Body of pancreas (tissue), 4 donors: ENCODE data around the gene HYCC1. TPM values are rescaled to one million over a fixed set of nuclear protein-coding genes. Genes with fewer than 3 reads are reported as not detected.

Source experiments
- ATAC-seq: fragments of 150-250 bp; one replicate; pipeline ENCODE4 v1.9.1; 2016
- DNase-seq, 4 donors: peaks; one replicate each; pipeline ENCODE4 v3.0.0-alpha.2; 2019
- H3K27ac ChIP-seq, 4 donors: fragments of 200-600 bp; sonication (generic); 1 replicate in 3 of 4; 2 replicates in 1 of 4; pipeline versions ENCODE4 v1.5.1 to v1.6.1; 2016 to 2019; ENCODE audit warnings: mild to moderate bottlenecking in 1 of 4, mixed read lengths in 1 of 4, moderate library complexity in 1 of 4
- H3K27me3 ChIP-seq, 2 donors: fragments of 200-600 bp; sonication (generic); one replicate each; pipeline ENCODE4 v1.6.0; 2016; ENCODE audit warnings: mild to moderate bottlenecking in 1 of 2
- H3K36me3 ChIP-seq, 2 donors: fragments of 200-600 bp; sonication (generic); replicated peaks in 1 of 2; 2 replicates each; pipeline ENCODE4 v1.5.1; 2016; ENCODE audit warnings: low read depth in 2 of 2; ENCODE audit not compliant: insufficient read depth in 1 of 2
- H3K4me1 ChIP-seq: fragments of 200-600 bp; sonication (generic); one replicate; pipeline ENCODE4 v1.6.0; 2016
- H3K4me3 ChIP-seq, 2 donors: fragments of 200-600 bp; sonication (generic); 1 replicate in 1 of 2; 2 replicates in 1 of 2; pipeline ENCODE4 v1.5.1; 2016 to 2019
- H3K9me3 ChIP-seq, 3 donors: fragments of 200-600 bp; sonication (generic); 1 replicate in 2 of 3; 2 replicates in 1 of 3; pipeline ENCODE4 v1.5.1; 2016
- CTCF ChIP-seq, 7 experiments: fragments of 450-650 bp in 4 of 7; fragments of 200-600 bp in 3 of 7; sonication (generic) in 3 of 7; IDR thresholded peaks; one replicate each; pipeline ENCODE4 v1.5.1; 2016 to 2019; ENCODE audit warnings: antibody characterized with exemption in 7 of 7
- POLR2A ChIP-seq, 3 donors: fragments of 450-650 bp; IDR thresholded peaks; one replicate each; pipeline ENCODE4 v1.6.1; 2016; ENCODE audit warnings: antibody characterized with exemption in 3 of 3, mild to moderate bottlenecking in 2 of 3
- WGBS, 2 donors: methylation state at CpG; one replicate each; pipeline ENCODE4 v1.1.5; 2017; 5-methylcytosine and 5-hydroxymethylcytosine counted together
- intact Hi-C: fragments of 100-400 bp; cut with DNase I; formaldehyde crosslinking; loops from one replicate; pipeline ENCODE4 v1.15.1; 2023
- total RNA-seq, 2 donors: library from RNA; depleted of rRNA; stranded (reverse); fragments of >200 nt; gene quantifications; one replicate each; pipeline ENCODE4 v1.1.0, GENCODE V29; 2016

HYCC1 gene
- total RNA-seq, 2 donors from 2014 or later: 8.6 to 10.5 TPM

GRCh38 chr7:23001610-23002009, 12.3 kb downstream of the HYCC1 start:
- WGBS, 2 donors: 81 to 93% methylated on average over 1 of the region's 1 CpG
- DNase-seq (no peak), ATAC-seq (no peak)
- no peak for TF ChIP-seq CTCF (IDR thresholded peaks at IDR 0.05)
- TF ChIP-seq POLR2A (IDR thresholded peaks at IDR 0.05): no peak
- Histone ChIP-seq H3K4me1 (no peaks in the 10 kb centered on the region), H3K27me3 (no peaks in the 10 kb centered on the region), H3K9me3 (no peaks in the 10 kb centered on the region), H3K36me3 (no peaks in the 10 kb centered on the region), H3K27ac (no peak overlapping the region), H3K4me3 (no peak overlapping the region)
- intact Hi-C loops: no loop called here

- Histone ChIP-seq H3K4me1 (no peaks in the 10 kb centered on the region), H3K27ac (no peak overlapping the region), H3K36me3 (no peaks in the 10 kb centered on the region), H3K4me3 (no peak overlapping the region), H3K27me3 (no peaks in the 10 kb centered on the region), H3K9me3 (no peaks in the 10 kb centered on the region)
- TF ChIP-seq POLR2A (IDR thresholded peaks at IDR 0.05) (no peak), CTCF (IDR thresholded peaks at IDR 0.05) (no peak)
- intact Hi-C loops: no loop called here
- WGBS, 2 donors: 80 to 86% methylated on average over 4 of the region's 4 CpGs
- ATAC-seq (no peak), DNase-seq (no peak)
Observed at GRCh38 chr7:23000597-23001360, 13.2 kb downstream of the HYCC1 start.

GRCh38 chr7:22998519-22998896, 15.4 kb downstream of the HYCC1 start:
- ATAC-seq: no peak
- no peaks in the 10 kb centered on the region for H3K27me3 ChIP-seq

GRCh38 chr7:22997871-22998518, 15.9 kb downstream of the HYCC1 start:
- 84% methylated on average over 2 of the region's 2 CpGs for WGBS, 2 donors
- TF ChIP-seq CTCF (IDR thresholded peaks at IDR 0.05) (no peak), POLR2A (IDR thresholded peaks at IDR 0.05) (no peak)
- no peak for DNase-seq
- Histone ChIP-seq H3K27me3 (no peaks in the 10 kb centered on the region), H3K4me3 (no peak overlapping the region), H3K9me3 (no peaks in the 10 kb centered on the region), H3K27ac (no peak overlapping the region), H3K36me3 (no peaks in the 10 kb centered on the region), H3K4me1 (no peaks in the 10 kb centered on the region)
- intact Hi-C loops: no loop called here
- ATAC-seq: no peak

More at GRCh38 chr7:22998519-22998896, 15.4 kb downstream of the HYCC1 start:
- DNase-seq: no peak
- no peak overlapping the region for H3K27ac ChIP-seq
- H3K4me3 ChIP-seq: no peak overlapping the region
- 86 to 87% methylated on average over 2 of the region's 2 CpGs for WGBS, 2 donors
- no peaks in the 10 kb centered on the region for H3K4me1 ChIP-seq
- H3K9me3 ChIP-seq: no peaks in the 10 kb centered on the region
- no peak for TF ChIP-seq CTCF (IDR thresholded peaks at IDR 0.05)
- TF ChIP-seq POLR2A (IDR thresholded peaks at IDR 0.05): no peak
- intact Hi-C loops: no loop called here
- H3K36me3 ChIP-seq: no peaks in the 10 kb centered on the region
